HAP-1 (cell line): Measurements from ENCODE around the gene CNTN4.
"Not testable (repeated sequence)": the region's sequence is repeated elsewhere in the genome, so short reads cannot be mapped to it uniquely, and the experiment has no call there.

Experiments used
- DNase-seq, 2 experiments: peaks; one replicate each; pipeline ENCODE4 v3.0.0-alpha.2; 2016 to 2020; ENCODE audit warnings: low spot score in 2 of 2
- H3K27me3 ChIP-seq: fragments of 250-450 bp; sonication (Bioruptor Pico); 2 replicates; pipeline ENCODE4 v1.5.1; 2020; ENCODE audit warnings: low read depth, mild to moderate bottlenecking, moderate library complexity
- H3K36me3 ChIP-seq: fragments of 250-450 bp; sonication (Bioruptor Pico); replicated peaks from 2 replicates; pipeline ENCODE4 v1.5.1; 2020; ENCODE audit warnings: mild to moderate bottlenecking
- H3K4me1 ChIP-seq: fragments of 250-450 bp; sonication (Bioruptor Pico); 2 replicates; pipeline ENCODE4 v1.5.1; 2020; ENCODE audit warnings: mild to moderate bottlenecking
- H3K4me3 ChIP-seq: fragments of 250-450 bp; sonication (Bioruptor Pico); 2 replicates; pipeline ENCODE4 v1.5.1; 2020; ENCODE audit warnings: mild to moderate bottlenecking, moderate library complexity
- H3K9me3 ChIP-seq: fragments of 250-450 bp; sonication (Bioruptor Pico); 2 replicates; pipeline ENCODE4 v1.5.1; 2020; ENCODE audit warnings: mild to moderate bottlenecking, moderate library complexity
- in situ Hi-C: fragments of 300-500 bp; cut with MboI; formaldehyde crosslinking; loops from 3 replicates; pipeline ENCODE4 v1.14.3; 2020; ENCODE audit warnings: low sequenced_read_pairs, inconsistent platforms, mixed read lengths

The CNTN4 gene

GRCh38 chr3:2098398-2099027 lies at the start of gene CNTN4:
Gene CNTN4 (plus strand): TSS chr3:2098866.
- H3K27me3 ChIP-seq = peaks cover 14% of the 10 kb centered on the region
- no peaks in the 10 kb centered on the region for H3K36me3 ChIP-seq
- peak within 1 kb of the TSS; percentile 17; the same call in 1 of the 2 replicates for H3K4me3 ChIP-seq
- no peaks in the 10 kb centered on the region for H3K9me3 ChIP-seq
- peak; percentile 61 to 76 for DNase-seq
- no peaks in the 10 kb centered on the region for H3K4me1 ChIP-seq
- in situ Hi-C loops = no loop called here

GRCh38 chr3:2061360-2061759 lies 37.3 kb upstream of the CNTN4 start:
- Histone ChIP-seq H3K9me3 (no peaks in the 10 kb centered on the region), H3K4me3 (no peak overlapping the region), H3K27me3 (no peaks in the 10 kb centered on the region), H3K4me1 (no peaks in the 10 kb centered on the region), H3K36me3 (no peaks in the 10 kb centered on the region)
- in situ Hi-C loops = no loop called here
- DNase-seq = no peak

GRCh38 chr3:2071531-2071930 lies 27.1 kb upstream of the CNTN4 start:
- H3K4me1 ChIP-seq = no peaks in the 10 kb centered on the region
- no peaks in the 10 kb centered on the region for H3K36me3 ChIP-seq
- DNase-seq = no peak
- H3K9me3 ChIP-seq = no peaks in the 10 kb centered on the region
- H3K27me3 ChIP-seq = no peaks in the 10 kb centered on the region
- no peak overlapping the region for H3K4me3 ChIP-seq
- in situ Hi-C loops = no loop called here

- Histone ChIP-seq H3K4me3 (no peak overlapping the region), H3K36me3 (no peaks in the 10 kb centered on the region), H3K4me1 (no peaks in the 10 kb centered on the region), H3K27me3 (no peaks in the 10 kb centered on the region; the same call in 1 of the 2 replicates), H3K9me3 (no peaks in the 10 kb centered on the region)
- in situ Hi-C loops = no loop called here
- no peak for DNase-seq
Observed at GRCh38 chr3:2078821-2079220, 19.8 kb upstream of the CNTN4 start.

- Histone ChIP-seq H3K27me3 (no peaks in the 10 kb centered on the region; the same call in 1 of the 2 replicates), H3K9me3 (no peaks in the 10 kb centered on the region), H3K4me1 (no peaks in the 10 kb centered on the region), H3K36me3 (no peaks in the 10 kb centered on the region), H3K4me3 (no peak overlapping the region)
- in situ Hi-C loops = no loop called here
- DNase-seq = no peak
Observed at GRCh38 chr3:2082871-2083480, 15.7 kb upstream of the CNTN4 start.

- in situ Hi-C loops, H3K36me3 ChIP-seq, DNase-seq, H3K4me1 ChIP-seq, H3K4me3 ChIP-seq, H3K27me3 ChIP-seq, H3K9me3 ChIP-seq: not testable (repeated sequence)
Observed at GRCh38 chr3:2083558-2083957, 15.1 kb upstream of the CNTN4 start.

- H3K4me1 ChIP-seq = no peaks in the 10 kb centered on the region
- no peak overlapping the region for H3K4me3 ChIP-seq
- H3K36me3 ChIP-seq = no peaks in the 10 kb centered on the region
- H3K27me3 ChIP-seq = no peaks in the 10 kb centered on the region
- in situ Hi-C loops = no loop called here
- no peak for DNase-seq
- no peaks in the 10 kb centered on the region for H3K9me3 ChIP-seq
Observed at GRCh38 chr3:2090095-2090911, 8.4 kb upstream of the CNTN4 start.

GRCh38 chr3:2092758-2093157 lies 5.9 kb upstream of the CNTN4 start:
- peaks cover 10% of the 10 kb centered on the region for H3K27me3 ChIP-seq
- no peak overlapping the region for H3K4me3 ChIP-seq
- H3K9me3 ChIP-seq = no peaks in the 10 kb centered on the region
- DNase-seq = no peak
- H3K36me3 ChIP-seq = no peaks in the 10 kb centered on the region
- in situ Hi-C loops = no loop called here
- no peaks in the 10 kb centered on the region for H3K4me1 ChIP-seq

GRCh38 chr3:2094941-2095340 lies 3.7 kb upstream of the CNTN4 start:
- no peak overlapping the region for H3K4me3 ChIP-seq
- peaks cover 11% of the 10 kb centered on the region for H3K27me3 ChIP-seq
- in situ Hi-C loops = no loop called here
- H3K4me1 ChIP-seq = no peaks in the 10 kb centered on the region
- no peaks in the 10 kb centered on the region for H3K36me3 ChIP-seq
- no peak for DNase-seq
- no peaks in the 10 kb centered on the region for H3K9me3 ChIP-seq

- no peaks in the 10 kb centered on the region for H3K9me3 ChIP-seq
- H3K4me1 ChIP-seq = no peaks in the 10 kb centered on the region
- peaks cover 14% of the 10 kb centered on the region for H3K27me3 ChIP-seq
- in situ Hi-C loops = no loop called here
- no peak overlapping the region for H3K4me3 ChIP-seq
- no peaks in the 10 kb centered on the region for H3K36me3 ChIP-seq
- DNase-seq = no peak
Observed at GRCh38 chr3:2096216-2096615, 2.5 kb upstream of the CNTN4 start.

- H3K4me3 ChIP-seq = no peak overlapping the region
- in situ Hi-C loops = no loop called here
Observed at GRCh38 chr3:2097641-2098191, 950 bp upstream of the CNTN4 start.

GRCh38 chr3:2099028-2099671 lies 484 bp downstream of the CNTN4 start:
- H3K9me3 ChIP-seq = no peaks in the 10 kb centered on the region
- in situ Hi-C loops = no loop called here
- peak in 1 of 2 experiments; percentile 6 for DNase-seq
- H3K4me3 ChIP-seq = peak overlapping the region; percentile 17; the same call in 1 of the 2 replicates
- no peaks in the 10 kb centered on the region for H3K4me1 ChIP-seq
- H3K27me3 ChIP-seq = peaks cover 14% of the 10 kb centered on the region
- no peaks in the 10 kb centered on the region for H3K36me3 ChIP-seq

More at GRCh38 chr3:2097641-2098191, 950 bp upstream of the CNTN4 start:
- peaks cover 14% of the 10 kb centered on the region for H3K27me3 ChIP-seq
- H3K4me1 ChIP-seq = no peaks in the 10 kb centered on the region
- peak in 1 of 2 experiments; percentile 12 for DNase-seq
- no peaks in the 10 kb centered on the region for H3K36me3 ChIP-seq
- H3K9me3 ChIP-seq = no peaks in the 10 kb centered on the region

- Histone ChIP-seq H3K27me3 (peaks cover 14% of the 10 kb centered on the region), H3K4me3 (no peak overlapping the region), H3K4me1 (no peaks in the 10 kb centered on the region), H3K9me3 (no peaks in the 10 kb centered on the region), H3K36me3 (no peaks in the 10 kb centered on the region)
- no peak for DNase-seq
- in situ Hi-C loops = no loop called here
Observed at GRCh38 chr3:2099779-2100191, 1.1 kb downstream of the CNTN4 start.
